MCF 10A (cell line): ENCODE data around the gene IGFBPL1. TPM values are rescaled to one million over a fixed set of nuclear protein-coding genes. Genes with fewer than 3 reads are reported as not detected.

Source experiments
- BruUV-seq: library from RNA; stranded (reverse); fragments of 400-500 nt; replicated peaks from 2 replicates; lab custom pipeline; 2021; lab: Mats Ljungman, UMichigan
- CTCF ChIA-PET: fragments of 300-600 bp; sonication (Branson Sonifier 250); formaldehyde crosslinking; extraction: SDS; loops from one replicate; lab custom pipeline; 2021; ENCODE audit warnings: antibody characterized with exemption, inconsistent platforms; lab: Yijun Ruan, JAX
- POLR2A ChIA-PET: fragments of 300-600, 350-650 bp; sonication (Branson Sonifier 250); formaldehyde crosslinking; extraction: SDS; loops from one replicate; lab custom pipeline; 2020; ENCODE audit warnings: antibody characterized with exemption, inconsistent platforms; lab: Yijun Ruan, JAX
- DNase-seq: peaks from one replicate; pipeline ENCODE4 v3.0.0-alpha.2; 2018; ENCODE audit not compliant: unreplicated experiment
- H3K27ac Mint-ChIP-seq: one replicate; pipeline ENCODE4 v1.8.0; 2022; ENCODE audit warnings: mild to moderate bottlenecking, low read depth, mixed read lengths; ENCODE audit not compliant: unreplicated experiment
- H3K27me3 Mint-ChIP-seq: one replicate; pipeline ENCODE4 v1.8.0; 2022; ENCODE audit warnings: mixed read lengths; ENCODE audit not compliant: insufficient read depth, unreplicated experiment
- H3K36me3 Mint-ChIP-seq: one replicate; pipeline ENCODE4 v1.8.0; 2022; ENCODE audit warnings: mild to moderate bottlenecking, moderate library complexity, mixed read lengths; ENCODE audit not compliant: insufficient read depth, unreplicated experiment
- H3K4me1 Mint-ChIP-seq: one replicate; pipeline ENCODE4 v1.8.0; 2022; ENCODE audit warnings: mixed read lengths; ENCODE audit not compliant: insufficient read depth, unreplicated experiment
- H3K4me3 Mint-ChIP-seq: one replicate; pipeline ENCODE4 v1.8.0; 2022; ENCODE audit warnings: mild to moderate bottlenecking, moderate library complexity, mixed read lengths; ENCODE audit not compliant: unreplicated experiment
- H3K9me3 Mint-ChIP-seq: one replicate; pipeline ENCODE4 v1.8.0; 2022; ENCODE audit warnings: mixed read lengths; ENCODE audit not compliant: unreplicated experiment
- intact Hi-C: fragments of 100-400 bp; cut with micrococcal nuclease; formaldehyde crosslinking; loops from 2 replicates; pipeline ENCODE4 v1.14.1; 2022
- total RNA-seq: library from RNA; stranded (reverse); gene quantifications from 2 replicates; pipeline ENCODE4 v1.2.3, GENCODE V29; 2022
- TF ChIP-seq, protein P1 (sequence below): fragments of 200-600 bp; IDR thresholded peaks from one replicate; pipeline ENCODE4 v1.8.0; 2022; ENCODE audit warnings: antibody characterized with exemption, mild to moderate bottlenecking; ENCODE audit not compliant: unreplicated experiment

Gene IGFBPL1
- total RNA-seq, 1 experiment from 2014 or later, result not detected

DNA sequence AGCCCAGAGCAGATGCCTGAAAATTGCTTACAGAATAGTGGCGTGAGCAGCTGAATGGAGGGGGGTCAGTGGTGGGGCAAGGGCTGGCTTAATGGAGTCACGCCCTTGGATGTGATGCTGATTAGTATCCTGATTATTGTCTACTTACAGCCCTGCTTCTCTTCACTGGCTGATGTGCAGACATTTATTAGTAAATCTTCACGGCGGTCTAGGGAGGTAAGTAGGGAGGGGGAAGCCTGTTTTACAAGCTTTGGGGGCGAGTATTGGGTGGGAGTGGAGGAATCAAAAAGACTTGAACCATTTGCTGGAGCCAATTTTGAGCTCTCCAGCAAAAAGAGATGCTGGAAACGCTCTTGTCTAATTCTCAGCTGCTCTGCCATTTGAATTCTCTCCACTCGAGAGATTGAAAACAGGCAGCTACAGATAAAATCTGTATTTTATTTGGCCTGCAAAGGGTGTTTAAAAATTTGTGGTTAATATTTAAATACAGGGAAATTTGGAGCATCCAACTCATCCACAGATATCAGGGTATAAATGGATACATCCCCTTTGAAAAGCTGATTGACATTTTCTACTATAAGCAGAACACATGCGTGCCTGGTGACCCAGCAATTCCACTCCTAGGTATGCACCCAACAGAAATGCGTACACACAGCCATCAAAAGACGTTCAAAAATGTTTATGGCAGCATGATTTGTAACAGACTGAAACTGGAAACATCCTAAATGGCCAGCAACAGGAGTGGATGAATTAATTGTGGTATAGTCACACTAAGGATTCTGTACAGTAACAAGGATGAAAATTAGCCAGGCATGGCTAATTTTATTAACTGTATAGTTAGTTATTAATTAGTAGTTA is 51.3 kb downstream of the IGFBPL1 start:
- ChIA-PET POLR2A (interaction anchor here (1.1 kb wide), 1 partner anchor 20 kb away, joined by 4 read pairs; no protein-coding TSS in a partner anchor), CTCF (interaction anchor here (0.7 to 1.6 kb wide), 5 partner anchors 10 to 451 kb away, joined by 3 to 8 read pairs (median 3); no protein-coding TSS in a partner anchor)
- DNase-seq, result no peak
- no peak overlapping the region for H3K4me3 Mint-ChIP-seq
- H3K27me3 Mint-ChIP-seq, result peaks cover 12% of the 10 kb centered on the region
- TF ChIP-seq, protein P1, sequence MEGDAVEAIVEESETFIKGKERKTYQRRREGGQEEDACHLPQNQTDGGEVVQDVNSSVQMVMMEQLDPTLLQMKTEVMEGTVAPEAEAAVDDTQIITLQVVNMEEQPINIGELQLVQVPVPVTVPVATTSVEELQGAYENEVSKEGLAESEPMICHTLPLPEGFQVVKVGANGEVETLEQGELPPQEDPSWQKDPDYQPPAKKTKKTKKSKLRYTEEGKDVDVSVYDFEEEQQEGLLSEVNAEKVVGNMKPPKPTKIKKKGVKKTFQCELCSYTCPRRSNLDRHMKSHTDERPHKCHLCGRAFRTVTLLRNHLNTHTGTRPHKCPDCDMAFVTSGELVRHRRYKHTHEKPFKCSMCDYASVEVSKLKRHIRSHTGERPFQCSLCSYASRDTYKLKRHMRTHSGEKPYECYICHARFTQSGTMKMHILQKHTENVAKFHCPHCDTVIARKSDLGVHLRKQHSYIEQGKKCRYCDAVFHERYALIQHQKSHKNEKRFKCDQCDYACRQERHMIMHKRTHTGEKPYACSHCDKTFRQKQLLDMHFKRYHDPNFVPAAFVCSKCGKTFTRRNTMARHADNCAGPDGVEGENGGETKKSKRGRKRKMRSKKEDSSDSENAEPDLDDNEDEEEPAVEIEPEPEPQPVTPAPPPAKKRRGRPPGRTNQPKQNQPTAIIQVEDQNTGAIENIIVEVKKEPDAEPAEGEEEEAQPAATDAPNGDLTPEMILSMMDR, result no peak
- no TSS peak for BruUV-seq
- intact Hi-C loops, result no loop called here
- H3K27ac Mint-ChIP-seq, result no peak overlapping the region
- H3K36me3 Mint-ChIP-seq, result no peaks in the 10 kb centered on the region
- no peaks in the 10 kb centered on the region for H3K4me1 Mint-ChIP-seq
- H3K9me3 Mint-ChIP-seq, result no peaks in the 10 kb centered on the region

DNA sequence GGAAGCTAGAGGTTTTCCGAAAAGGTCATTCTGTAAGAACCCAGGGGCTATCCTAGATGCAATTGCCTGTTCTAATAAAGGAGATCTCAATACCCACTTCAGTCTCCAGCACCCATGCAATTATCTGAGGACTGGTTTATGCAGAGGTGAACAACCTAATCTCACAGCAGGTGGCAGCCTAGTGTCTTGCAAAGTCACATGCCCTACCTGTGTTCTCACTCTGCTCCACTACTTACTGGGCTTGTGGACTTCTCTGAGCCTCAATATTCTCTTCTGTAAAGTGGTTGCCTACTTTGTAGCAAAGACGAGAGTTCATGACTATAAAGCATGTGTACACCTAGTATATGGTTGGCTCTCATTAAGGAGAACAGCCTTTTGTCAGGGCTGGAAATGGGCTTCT is 52.8 kb downstream of the IGFBPL1 start:
- H3K9me3 Mint-ChIP-seq, result no peaks in the 10 kb centered on the region
- TF ChIP-seq, protein P1, result peak; percentile 59
- no peaks in the 10 kb centered on the region for H3K4me1 Mint-ChIP-seq
- intact Hi-C loops, result loop anchor here (1.0 to 2.0 kb wide), 2 partner anchors 29 to 61 kb away; no protein-coding TSS in a partner anchor
- peak; percentile 68 for DNase-seq
- H3K27ac Mint-ChIP-seq, result no peak overlapping the region
- CTCF ChIA-PET, result interaction anchor here (0.6 to 2.7 kb wide), 18 partner anchors 13 to 642 kb away, joined by 3 to 32 read pairs (median 4); no protein-coding TSS in a partner anchor
- peaks cover 12% of the 10 kb centered on the region for H3K27me3 Mint-ChIP-seq
- no TSS peak for BruUV-seq
- POLR2A ChIA-PET, result interaction anchor here (1.2 kb wide), 1 partner anchor 403 kb away, joined by 3 read pairs; no protein-coding TSS in a partner anchor
- no peaks in the 10 kb centered on the region for H3K36me3 Mint-ChIP-seq
- no peak overlapping the region for H3K4me3 Mint-ChIP-seq

DNA sequence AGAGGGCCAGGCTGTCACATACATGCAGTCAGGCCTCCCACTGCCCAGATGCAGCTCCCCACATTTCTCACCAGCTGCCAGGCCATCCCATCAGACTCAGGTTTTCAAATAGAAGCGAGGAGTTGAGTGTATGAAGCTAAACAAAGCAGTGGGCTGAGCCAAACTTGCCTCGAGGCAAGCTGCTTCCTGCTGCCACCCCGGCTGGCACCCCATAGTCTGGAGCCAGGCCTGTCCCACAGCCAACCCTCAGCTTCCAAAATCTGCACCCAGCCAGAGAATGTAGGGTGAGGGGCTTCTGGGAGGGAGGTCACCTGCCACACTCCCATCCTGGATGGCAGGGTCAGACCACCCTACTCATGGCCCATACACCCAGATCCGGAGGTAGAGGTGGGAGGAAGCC is 54.1 kb downstream of the IGFBPL1 start:
- TF ChIP-seq, protein P1, result no peak
- Mint-ChIP-seq H3K36me3 (no peaks in the 10 kb centered on the region), H3K9me3 (no peaks in the 10 kb centered on the region), H3K27ac (no peak overlapping the region), H3K4me1 (no peaks in the 10 kb centered on the region), H3K27me3 (peaks cover 12% of the 10 kb centered on the region), H3K4me3 (no peak overlapping the region)
- DNase-seq, result no peak
- intact Hi-C loops, result loop anchor here (2.0 kb wide), 1 partner anchor 63 kb away; no protein-coding TSS in a partner anchor
- BruUV-seq, result no TSS peak
- POLR2A ChIA-PET, result interaction anchor here (1.1 to 1.2 kb wide), 2 partner anchors 402 to 467 kb away, joined by 3 read pairs; partner anchors contain the start of gene SLC25A51
- CTCF ChIA-PET, result interaction anchor here (0.6 to 2.7 kb wide), 15 partner anchors 12 to 882 kb away, joined by 3 to 32 read pairs (median 4); no protein-coding TSS in a partner anchor

DNA sequence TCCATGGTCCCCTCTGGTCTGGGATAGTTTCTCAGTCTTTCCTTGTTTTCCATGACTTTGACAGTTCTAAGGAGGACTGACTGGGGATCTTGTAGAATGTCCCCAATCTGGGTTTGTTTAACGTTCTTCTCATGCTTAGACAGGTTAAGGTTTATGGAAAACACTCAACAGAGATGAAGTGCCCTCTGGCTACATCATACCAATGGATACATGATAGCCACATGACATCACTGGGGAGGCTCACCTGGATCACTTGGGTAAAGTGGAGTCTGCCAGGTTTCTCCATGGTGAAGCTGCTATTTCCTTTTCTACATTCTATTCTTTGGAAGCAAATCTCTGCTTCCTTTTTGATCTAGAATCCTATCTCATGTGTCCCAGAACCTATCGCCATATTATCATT is 55.5 kb downstream of the IGFBPL1 start:
- Mint-ChIP-seq H3K4me3 (no peak overlapping the region), H3K27ac (no peak overlapping the region), H3K27me3 (peaks cover 12% of the 10 kb centered on the region), H3K36me3 (no peaks in the 10 kb centered on the region), H3K9me3 (no peaks in the 10 kb centered on the region), H3K4me1 (no peaks in the 10 kb centered on the region)
- intact Hi-C loops, result loop anchor here (10.0 kb wide), 1 partner anchor 884 kb away; the partner anchor contains the start of gene POLR1E
- ChIA-PET CTCF (interaction anchor here (0.6 to 2.7 kb wide), 5 partner anchors 9 to 455 kb away, joined by 3 to 17 read pairs (median 3); partner anchors contain the start of gene ALDH1B1), POLR2A (no interaction called here)
- BruUV-seq, result no TSS peak
- DNase-seq, result no peak
- TF ChIP-seq, protein P1, result no peak
